HL-60 (cell line): ENCODE data around the gene XRCC4.

ENCODE experiments used
- CTCF ChIP-seq: IDR thresholded peaks from one replicate; pipeline ENCODE4 v1.5.1; 2011; ENCODE audit warnings: low read length, control low read depth, inconsistent platforms; ENCODE audit not compliant: insufficient read depth
- GABPA ChIP-seq: IDR thresholded peaks from 2 replicates; pipeline ENCODE4 v1.6.1; 2012; ENCODE audit warnings: low read depth
- POLR2AphosphoS5 ChIP-seq: IDR thresholded peaks from 2 replicates; pipeline ENCODE4 v1.6.1; 2012; ENCODE audit warnings: low read depth
- REST ChIP-seq: IDR thresholded peaks from 2 replicates; pipeline ENCODE4 v1.6.1; 2012; ENCODE audit warnings: low read depth; ENCODE audit not compliant: insufficient replicate concordance

GRCh38 chr5:83368319-83368718, 291.0 kb downstream of the XRCC4 start:
- TF ChIP-seq CTCF (no peak), POLR2AphosphoS5 (no peak), GABPA (no peak), REST (no peak)
